ENCODE measurements around the gene SIGLEC15.
"Not testable (repeated sequence)": the region's sequence is repeated elsewhere in the genome, so short reads cannot be mapped to it uniquely, and the experiment has no call there.

Gene SIGLEC15

DNA sequence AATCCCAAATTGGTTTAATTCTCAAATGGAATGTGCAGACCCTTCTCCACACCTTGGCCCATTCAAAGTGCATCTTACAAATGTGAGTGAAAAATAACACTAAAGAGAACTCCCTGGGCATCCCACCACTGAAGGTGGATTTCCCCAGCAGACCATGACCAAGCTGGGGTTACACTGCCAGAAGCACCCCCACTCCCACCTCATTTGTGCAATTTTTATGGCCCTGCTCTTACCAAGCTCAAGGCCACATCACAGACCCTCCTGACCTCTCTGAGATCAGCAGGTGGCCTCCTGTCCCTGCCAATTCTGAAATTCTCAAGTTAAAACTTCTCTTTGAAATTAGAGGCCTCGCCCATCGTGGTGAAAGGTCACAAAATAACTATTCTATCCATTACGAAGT is 21.6 kb downstream of the SIGLEC15 start:
- no peak for DNase-seq

- not testable (repeated sequence) for DNase-seq
Observed at GRCh38 chr18:45848643-45849042, 23.2 kb downstream of the SIGLEC15 start.

GRCh38 chr18:45849529-45849928 is 24.1 kb downstream of the SIGLEC15 start:
- DNase-seq: no peak

DNA sequence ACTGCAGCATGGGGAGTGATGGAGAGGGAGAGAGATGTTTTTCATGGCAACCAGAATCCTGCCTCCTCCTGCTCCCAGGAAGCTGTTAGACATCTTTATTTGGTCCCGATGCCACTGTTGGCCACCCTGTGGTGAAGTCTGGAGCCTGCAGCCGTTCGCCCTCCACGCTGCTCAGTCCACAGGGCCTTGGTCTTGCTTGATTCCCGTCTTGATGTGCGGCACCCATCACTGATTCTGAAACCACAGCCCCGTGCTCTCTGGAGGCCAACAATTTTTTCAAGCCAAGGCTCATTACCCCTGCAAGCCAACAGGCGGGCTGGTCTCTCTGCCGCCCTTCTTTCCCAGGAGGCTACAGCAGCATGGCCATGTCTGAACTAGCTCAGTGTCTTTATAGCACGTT is 24.5 kb downstream of the SIGLEC15 start:
- DNase-seq: no peak

GRCh38 chr18:45851161-45851925 is 25.9 kb downstream of the SIGLEC15 start:
- no peak for DNase-seq

DNA sequence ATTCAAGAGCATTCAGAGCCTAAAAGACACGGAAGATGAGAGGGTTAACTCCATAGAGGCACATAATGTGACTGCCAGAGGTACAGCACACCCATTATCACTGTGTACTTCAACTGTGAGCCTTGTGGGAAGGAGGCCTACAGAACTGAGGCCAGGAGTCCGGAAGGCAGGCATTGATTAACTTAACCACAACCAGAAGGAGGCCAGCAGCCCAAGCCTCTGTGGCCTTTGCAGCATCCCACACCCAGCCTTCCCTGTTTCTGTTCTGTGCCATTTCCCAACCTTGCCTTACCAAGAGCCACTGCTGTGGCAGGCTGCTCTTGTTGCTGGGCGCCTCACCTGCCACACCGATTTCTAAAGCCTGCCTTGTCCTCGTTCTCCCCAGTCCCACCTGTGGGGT is 27.2 kb downstream of the SIGLEC15 start:
- DNase-seq: no peak

DNA sequence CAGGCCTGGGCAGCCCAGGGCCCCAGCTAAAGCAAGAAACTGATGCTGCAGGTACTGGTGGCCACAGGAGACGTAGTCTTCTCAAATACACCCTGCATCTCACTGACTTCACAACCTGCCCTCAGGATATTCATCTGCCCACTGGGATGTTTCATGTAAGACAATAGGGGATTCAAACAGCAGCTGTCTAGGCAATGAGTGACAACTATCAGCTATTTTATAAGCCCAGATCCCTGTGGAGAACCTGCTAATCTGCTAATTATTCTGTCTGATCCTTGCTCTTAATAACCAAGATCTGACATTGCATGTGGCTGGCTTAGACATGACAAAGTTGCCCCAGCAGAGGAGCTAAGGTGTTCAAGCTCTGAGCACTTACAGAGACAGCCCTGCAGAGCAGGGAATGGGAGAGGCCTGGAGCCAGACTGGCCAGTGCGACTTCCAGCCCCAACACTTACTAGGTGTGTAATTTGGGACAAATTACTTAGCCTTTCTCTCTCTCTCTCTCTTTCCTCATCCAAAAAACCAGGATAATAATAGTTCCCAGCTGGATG is 28.6 kb downstream of the SIGLEC15 start:
- no peak for DNase-seq

GRCh38 chr18:45856531-45856930 is 31.1 kb downstream of the SIGLEC15 start:
- no peak for DNase-seq

- DNase-seq: no peak
Observed at GRCh38 chr18:45859334-45859733, 33.9 kb downstream of the SIGLEC15 start.

GRCh38 chr18:45860492-45860891 is 35.0 kb downstream of the SIGLEC15 start:
- DNase-seq: no peak

- DNase-seq: no peak
Observed at GRCh38 chr18:45860971-45861370, 35.5 kb downstream of the SIGLEC15 start.

- no peak for DNase-seq
Observed at GRCh38 chr18:45861926-45862325, 36.5 kb downstream of the SIGLEC15 start.

DNA sequence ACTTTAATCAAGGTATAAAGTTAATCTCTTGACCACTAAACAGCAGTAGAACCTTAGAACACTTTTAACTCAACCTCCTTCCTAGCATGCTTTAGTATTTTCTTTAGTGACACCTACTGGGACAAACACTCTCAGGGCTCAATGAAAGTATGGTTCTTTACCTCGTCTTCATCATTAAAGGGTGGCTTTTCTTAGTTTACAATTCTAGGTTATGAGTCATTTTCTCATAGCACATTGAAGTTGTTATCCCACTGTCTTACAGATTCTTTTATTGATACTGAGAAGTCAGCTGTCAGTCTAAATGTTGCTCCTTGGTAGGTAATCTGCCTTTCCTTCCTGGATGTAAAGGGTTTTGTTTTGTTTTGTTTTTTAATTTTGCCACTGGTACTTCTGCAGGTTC is 38.0 kb downstream of the SIGLEC15 start:
- no peak for DNase-seq

DNA sequence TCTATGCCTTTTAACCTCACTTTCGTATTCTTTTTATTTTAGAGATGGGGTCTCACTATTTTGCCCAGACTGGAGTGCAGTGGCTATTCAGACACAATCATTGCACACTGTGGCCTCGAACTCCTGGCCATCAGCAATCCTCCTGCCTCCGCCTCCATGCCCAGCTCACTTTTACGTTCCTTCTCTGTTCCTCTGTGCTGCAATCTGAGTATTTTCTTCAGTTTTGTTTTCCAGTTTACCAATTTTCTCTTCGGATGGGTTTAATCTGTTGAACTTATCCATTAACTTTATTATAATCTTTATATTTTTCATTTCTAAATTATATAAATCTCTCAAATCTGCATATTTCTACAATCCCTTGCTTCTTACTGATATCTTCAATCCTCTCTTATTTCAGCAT is 38.6 kb downstream of the SIGLEC15 start:
- no peak for DNase-seq

DNA sequence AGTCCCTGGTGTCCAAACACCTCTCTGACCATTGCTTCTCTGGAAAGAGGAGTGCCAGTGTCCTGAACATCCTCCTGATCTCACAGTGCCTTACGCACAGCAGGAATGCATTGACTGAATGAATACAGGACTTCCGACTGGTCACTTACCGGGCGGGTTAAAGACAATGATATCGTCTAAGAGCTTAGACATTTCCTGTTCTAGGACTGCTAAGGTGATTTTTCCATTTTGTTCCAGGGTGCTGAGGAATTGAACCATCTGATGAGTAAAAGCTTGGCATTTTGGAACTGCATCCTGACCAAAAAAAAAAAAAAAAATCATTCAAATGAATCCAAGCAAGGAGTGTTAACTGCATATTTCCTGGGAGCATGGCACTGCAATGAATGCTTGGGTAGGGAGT is 40.0 kb downstream of the SIGLEC15 start:
- DNase-seq: no peak

DNA sequence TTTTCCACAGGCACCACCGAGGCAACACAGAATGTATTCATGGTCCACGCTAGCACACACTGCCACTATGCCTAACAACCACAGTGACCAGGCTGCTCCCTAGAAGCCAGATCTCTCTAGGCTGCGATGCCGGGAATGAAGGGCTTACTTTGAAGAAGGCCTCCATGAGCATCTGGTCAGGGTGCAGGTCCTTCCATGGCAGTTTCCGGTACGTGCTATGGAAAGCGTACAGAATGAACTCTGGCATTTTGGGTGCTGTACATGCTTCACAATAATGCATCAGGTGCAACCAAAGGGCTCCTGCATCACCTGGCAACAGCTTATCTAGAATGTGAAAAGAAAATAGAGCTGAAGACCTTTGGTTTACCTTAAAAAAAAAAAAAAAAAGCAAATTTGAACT is 44.9 kb downstream of the SIGLEC15 start:
- no peak for DNase-seq

GRCh38 chr18:45871431-45872084 is 46.1 kb downstream of the SIGLEC15 start:
- no peak for DNase-seq

- peak; percentile 41 for DNase-seq
Observed at GRCh38 chr18:45874491-45875184, 49.2 kb downstream of the SIGLEC15 start.

GRCh38 chr18:45876161-45876560 is 50.7 kb downstream of the SIGLEC15 start:
- no peak for DNase-seq

GRCh38 chr18:45877403-45877802 is 51.9 kb downstream of the SIGLEC15 start:
- no peak for DNase-seq

GRCh38 chr18:45879681-45880655 is 54.5 kb downstream of the SIGLEC15 start:
- peak; percentile 65 for DNase-seq

- no peak for DNase-seq
Observed at GRCh38 chr18:45880876-45881558, 55.5 kb downstream of the SIGLEC15 start.

Measured in activated gamma-delta T cell treated with Interleukin-2 at 50 U/mL for 16 hours (primary cell).